Activated T-cell treated with anti-CD3 and anti-CD28 coated beads for 1 hour (primary cell): Measurements from ENCODE around the gene FOXP1.

Experiments
- DNase-seq: peaks from one replicate; pipeline ENCODE4 v3.0.0-alpha.2; 2020; ENCODE audit warnings: low read depth

The FOXP1 gene

GRCh38 chr3:71583566-71584393 is at the start of gene FOXP1:
FOXP1 (minus strand) TSS chr3:71583728; CDS start chr3:71198381, 385,347 bp downstream.
- DNase-seq: peak; percentile 48

GRCh38 chr3:71629711-71630110 is 46.2 kb upstream of the FOXP1 start:
- DNase-seq: no peak

GRCh38 chr3:71629289-71629688 is 45.8 kb upstream of the FOXP1 start:
- no peak for DNase-seq

- no peak for DNase-seq
These were observed 45.0 kb upstream of the FOXP1 start for GRCh38 chr3:71628522-71628921.

- DNase-seq: no peak
These were observed 42.1 kb upstream of the FOXP1 start for GRCh38 chr3:71625676-71626075.

GRCh38 chr3:71621825-71622537 is 38.5 kb upstream of the FOXP1 start:
- no peak for DNase-seq

GRCh38 chr3:71618538-71618937 is 35.0 kb upstream of the FOXP1 start:
- no peak for DNase-seq

- no peak for DNase-seq
These were observed 33.1 kb upstream of the FOXP1 start for GRCh38 chr3:71616571-71617021.

- no peak for DNase-seq
These were observed 31.3 kb upstream of the FOXP1 start for GRCh38 chr3:71614869-71615268.

GRCh38 chr3:71614426-71614825 is 30.9 kb upstream of the FOXP1 start:
- no peak for DNase-seq

- DNase-seq: no peak
These were observed 27.6 kb upstream of the FOXP1 start for GRCh38 chr3:71611099-71611498.

- no peak for DNase-seq
These were observed 23.8 kb upstream of the FOXP1 start for GRCh38 chr3:71607364-71607763.

- no peak for DNase-seq
These were observed 23.1 kb upstream of the FOXP1 start for GRCh38 chr3:71606582-71606981.

GRCh38 chr3:71602256-71602655 is 18.7 kb upstream of the FOXP1 start:
- DNase-seq: no peak

GRCh38 chr3:71601811-71602210 is 18.3 kb upstream of the FOXP1 start:
- no peak for DNase-seq

- no peak for DNase-seq
These were observed 17.2 kb upstream of the FOXP1 start for GRCh38 chr3:71600646-71601288.

GRCh38 chr3:71599416-71599815 is 15.9 kb upstream of the FOXP1 start:
- DNase-seq: no peak

GRCh38 chr3:71598292-71598691 is 14.8 kb upstream of the FOXP1 start:
- DNase-seq: no peak

GRCh38 chr3:71597286-71597685 is 13.8 kb upstream of the FOXP1 start:
- no peak for DNase-seq

GRCh38 chr3:71593106-71593505 is 9.6 kb upstream of the FOXP1 start:
- DNase-seq: no peak

- DNase-seq: no peak
These were observed 7.6 kb upstream of the FOXP1 start for GRCh38 chr3:71591101-71591500.

- no peak for DNase-seq
These were observed 5.6 kb upstream of the FOXP1 start for GRCh38 chr3:71589132-71589531.

- DNase-seq: no peak
These were observed 4.4 kb upstream of the FOXP1 start for GRCh38 chr3:71587958-71588357.
